ENCODE measurements around the gene PTCH2.
"Not testable (repeated sequence)": the region's sequence is repeated elsewhere in the genome, so short reads cannot be mapped to it uniquely, and the experiment has no call there.

The PTCH2 gene

GRCh38 chr1:44801491-44802305 lies 41.4 kb downstream of the PTCH2 start:
- no peak for DNase-seq

- peak; percentile 87 for DNase-seq
These were observed 43.1 kb downstream of the PTCH2 start, which contains the start of gene PLK3 for GRCh38 chr1:44799770-44800584. PLK3 (plus strand) TSS chr1:44800377; CDS start chr1:44800464, 87 bp downstream.

- DNase-seq = peak; percentile 13
These were observed 44.3 kb downstream of the PTCH2 start for GRCh38 chr1:44798481-44799365.

- DNase-seq = not testable (repeated sequence)
These were observed 45.2 kb downstream of the PTCH2 start for GRCh38 chr1:44797886-44798285.

GRCh38 chr1:44792736-44793502 lies 50.1 kb downstream of the PTCH2 start:
- no peak for DNase-seq

- DNase-seq = no peak
These were observed 51.9 kb downstream of the PTCH2 start for GRCh38 chr1:44790968-44791801.

GRCh38 chr1:44788120-44788860 lies 54.8 kb downstream of the PTCH2 start, which contains the start of gene BEST4:
BEST4 (minus strand) TSS chr1:44788170; CDS start chr1:44787705, 465 bp downstream.
- DNase-seq = no peak

GRCh38 chr1:44787506-44787905 lies 55.5 kb downstream of the PTCH2 start:
- no peak for DNase-seq

GRCh38 chr1:44786841-44787426 lies 56.1 kb downstream of the PTCH2 start:
- DNase-seq = no peak

- peak; percentile 3 for DNase-seq
These were observed 56.8 kb downstream of the PTCH2 start for GRCh38 chr1:44786138-44786840.

GRCh38 chr1:44785501-44786137 lies 57.4 kb downstream of the PTCH2 start:
- no peak for DNase-seq

- DNase-seq = no peak
These were observed 58.0 kb downstream of the PTCH2 start for GRCh38 chr1:44785029-44785380.

- DNase-seq = peak; percentile 11
These were observed 58.7 kb downstream of the PTCH2 start for GRCh38 chr1:44784094-44785028.

GRCh38 chr1:44783697-44784093 lies 59.4 kb downstream of the PTCH2 start:
- DNase-seq = no peak

- no peak for DNase-seq
These were observed 62.4 kb downstream of the PTCH2 start for GRCh38 chr1:44780583-44781121.

- no peak for DNase-seq
These were observed 64.1 kb downstream of the PTCH2 start for GRCh38 chr1:44778705-44779576.
